Nephron (organoid): Measurements from ENCODE around the gene RERE.

Source experiments
- H3K27ac Mint-ChIP-seq, 3 experiments: 2 replicates each; pipeline ENCODE4 v1.8.0; 2020; ENCODE audit warnings: mixed read lengths in 3 of 3, mild to moderate bottlenecking in 2 of 3, moderate library complexity in 1 of 3
- H3K27me3 Mint-ChIP-seq: 2 replicates; pipeline ENCODE4 v1.8.0; 2021; ENCODE audit warnings: low read depth, mild to moderate bottlenecking, moderate library complexity, mixed read lengths
- H3K36me3 Mint-ChIP-seq: 2 replicates; pipeline ENCODE4 v1.8.0; 2020; ENCODE audit warnings: low read depth, mixed read lengths
- H3K4me1 Mint-ChIP-seq: 2 replicates; pipeline ENCODE4 v1.8.0; 2020; ENCODE audit warnings: mixed read lengths
- H3K4me3 Mint-ChIP-seq, 3 experiments: 2 replicates each; pipeline ENCODE4 v1.8.0; 2020; ENCODE audit warnings: mild to moderate bottlenecking in 3 of 3, mixed read lengths in 3 of 3, moderate library complexity in 2 of 3
- H3K9me3 Mint-ChIP-seq: 2 replicates; pipeline ENCODE4 v1.8.0; 2020; ENCODE audit warnings: mixed read lengths
- TF ChIP-seq, protein P1 (sequence below), 3 experiments: fragments of 200-600 bp; sonication (generic); IDR thresholded peaks; one replicate each; pipeline ENCODE4 v1.5.0; 2021; ENCODE audit warnings: antibody characterized with exemption in 3 of 3; ENCODE audit not compliant: unreplicated experiment in 3 of 3

RERE gene

DNA sequence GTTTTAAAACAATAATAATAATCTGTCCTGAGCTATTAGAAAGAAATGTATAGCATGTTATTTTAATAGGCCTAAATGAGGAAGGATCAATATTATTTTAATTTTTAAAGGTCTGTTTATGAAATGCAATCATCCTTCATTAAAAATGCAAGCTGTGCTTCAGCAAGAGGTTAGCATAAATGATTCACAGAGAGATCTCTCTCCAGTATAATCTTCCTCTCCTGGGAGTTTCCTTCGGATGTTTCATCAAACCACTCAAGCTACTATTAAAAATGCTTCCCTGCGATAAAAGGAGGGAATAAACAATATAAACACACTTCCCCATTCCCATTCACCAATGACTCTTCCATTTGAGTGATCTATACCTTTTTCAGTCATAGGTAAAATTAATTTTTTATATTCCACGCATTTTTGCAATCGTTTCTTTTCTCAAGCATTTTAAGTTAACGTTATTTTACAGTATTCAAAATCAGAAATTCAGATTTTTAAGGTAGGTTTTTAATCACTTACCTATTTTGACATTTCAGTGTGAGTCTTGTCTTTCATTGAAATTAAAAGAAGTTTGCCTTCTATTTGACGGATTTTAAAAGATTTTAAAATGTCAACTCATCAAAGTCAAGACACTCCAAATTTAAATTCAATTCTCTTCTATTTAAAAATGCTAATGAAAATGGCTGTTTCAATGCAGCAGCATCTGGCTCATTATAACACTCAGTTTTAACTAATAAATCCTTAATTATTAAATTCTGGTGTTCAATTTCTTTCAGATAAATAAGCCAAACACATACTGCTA, 64.3 kb downstream of the RERE start:
- peak overlapping the region; percentile 42 to 87 (median 86) for H3K27ac Mint-ChIP-seq
- no peaks in the 10 kb centered on the region for H3K27me3 Mint-ChIP-seq
- H3K36me3 Mint-ChIP-seq: peaks cover 13% of the 10 kb centered on the region
- H3K4me1 Mint-ChIP-seq: peaks cover 64% of the 10 kb centered on the region
- H3K9me3 Mint-ChIP-seq: no peaks in the 10 kb centered on the region
- H3K4me3 Mint-ChIP-seq: peak overlapping the region in 1 of 3 experiments; percentile 3
- TF ChIP-seq, protein P1, sequence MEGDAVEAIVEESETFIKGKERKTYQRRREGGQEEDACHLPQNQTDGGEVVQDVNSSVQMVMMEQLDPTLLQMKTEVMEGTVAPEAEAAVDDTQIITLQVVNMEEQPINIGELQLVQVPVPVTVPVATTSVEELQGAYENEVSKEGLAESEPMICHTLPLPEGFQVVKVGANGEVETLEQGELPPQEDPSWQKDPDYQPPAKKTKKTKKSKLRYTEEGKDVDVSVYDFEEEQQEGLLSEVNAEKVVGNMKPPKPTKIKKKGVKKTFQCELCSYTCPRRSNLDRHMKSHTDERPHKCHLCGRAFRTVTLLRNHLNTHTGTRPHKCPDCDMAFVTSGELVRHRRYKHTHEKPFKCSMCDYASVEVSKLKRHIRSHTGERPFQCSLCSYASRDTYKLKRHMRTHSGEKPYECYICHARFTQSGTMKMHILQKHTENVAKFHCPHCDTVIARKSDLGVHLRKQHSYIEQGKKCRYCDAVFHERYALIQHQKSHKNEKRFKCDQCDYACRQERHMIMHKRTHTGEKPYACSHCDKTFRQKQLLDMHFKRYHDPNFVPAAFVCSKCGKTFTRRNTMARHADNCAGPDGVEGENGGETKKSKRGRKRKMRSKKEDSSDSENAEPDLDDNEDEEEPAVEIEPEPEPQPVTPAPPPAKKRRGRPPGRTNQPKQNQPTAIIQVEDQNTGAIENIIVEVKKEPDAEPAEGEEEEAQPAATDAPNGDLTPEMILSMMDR (IDR thresholded peaks at IDR 0.05; ENCODE audit: unreplicated experiment in 3 of 3): no peak

DNA sequence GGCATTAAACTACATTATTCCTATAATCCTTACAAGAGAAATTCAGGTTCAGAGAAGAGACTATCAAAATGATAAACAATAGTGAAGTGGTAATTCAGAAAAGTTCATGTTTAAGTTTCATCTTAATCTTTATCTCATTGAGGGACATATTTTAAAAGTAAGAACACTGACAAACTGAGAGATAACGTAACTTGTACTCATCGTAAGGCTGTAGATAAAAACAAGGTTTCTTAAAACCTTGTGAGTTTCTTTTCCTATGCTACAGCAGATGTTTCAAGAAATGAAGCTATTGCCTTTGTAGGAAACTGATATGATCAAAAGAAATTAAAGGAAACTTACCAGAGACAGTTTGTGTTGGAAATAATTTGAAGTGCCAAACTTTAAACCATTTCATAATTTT, 65.0 kb downstream of the RERE start:
- peaks cover 10% of the 10 kb centered on the region for H3K36me3 Mint-ChIP-seq
- no peak overlapping the region for H3K4me3 Mint-ChIP-seq
- peaks cover 66% of the 10 kb centered on the region for H3K4me1 Mint-ChIP-seq
- TF ChIP-seq, protein P1 (IDR thresholded peaks at IDR 0.05; ENCODE audit: unreplicated experiment in 3 of 3): no peak
- no peaks in the 10 kb centered on the region for H3K27me3 Mint-ChIP-seq
- peak overlapping the region; percentile 56 to 62 (median 57) for H3K27ac Mint-ChIP-seq
- H3K9me3 Mint-ChIP-seq: no peaks in the 10 kb centered on the region

DNA sequence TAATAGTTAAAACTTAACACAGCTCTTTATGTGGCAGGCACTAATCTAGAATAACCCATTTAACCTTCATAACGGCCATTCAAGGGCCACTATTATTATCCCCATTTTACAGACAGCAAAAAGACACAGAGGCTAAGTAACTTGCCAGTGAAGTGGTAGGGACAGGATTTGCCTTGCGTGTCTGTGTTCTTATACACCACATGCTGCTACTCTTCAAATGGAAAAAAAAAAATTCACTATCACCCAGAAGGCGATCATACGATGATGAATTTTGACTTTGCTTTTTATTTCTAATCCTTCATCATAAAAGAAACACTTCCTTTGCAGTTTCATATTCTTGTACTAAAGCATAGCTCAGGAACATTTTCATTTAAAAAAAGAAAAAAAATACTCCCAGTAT, 65.5 kb downstream of the RERE start:
- H3K4me3 Mint-ChIP-seq: no peak overlapping the region
- H3K27me3 Mint-ChIP-seq: no peaks in the 10 kb centered on the region
- TF ChIP-seq, protein P1 (IDR thresholded peaks at IDR 0.05; ENCODE audit: unreplicated experiment in 3 of 3): no peak
- H3K36me3 Mint-ChIP-seq: peaks cover 10% of the 10 kb centered on the region
- H3K9me3 Mint-ChIP-seq: no peaks in the 10 kb centered on the region
- peak overlapping the region; percentile 56 to 62 (median 57) for H3K27ac Mint-ChIP-seq
- peaks cover 61% of the 10 kb centered on the region for H3K4me1 Mint-ChIP-seq

DNA sequence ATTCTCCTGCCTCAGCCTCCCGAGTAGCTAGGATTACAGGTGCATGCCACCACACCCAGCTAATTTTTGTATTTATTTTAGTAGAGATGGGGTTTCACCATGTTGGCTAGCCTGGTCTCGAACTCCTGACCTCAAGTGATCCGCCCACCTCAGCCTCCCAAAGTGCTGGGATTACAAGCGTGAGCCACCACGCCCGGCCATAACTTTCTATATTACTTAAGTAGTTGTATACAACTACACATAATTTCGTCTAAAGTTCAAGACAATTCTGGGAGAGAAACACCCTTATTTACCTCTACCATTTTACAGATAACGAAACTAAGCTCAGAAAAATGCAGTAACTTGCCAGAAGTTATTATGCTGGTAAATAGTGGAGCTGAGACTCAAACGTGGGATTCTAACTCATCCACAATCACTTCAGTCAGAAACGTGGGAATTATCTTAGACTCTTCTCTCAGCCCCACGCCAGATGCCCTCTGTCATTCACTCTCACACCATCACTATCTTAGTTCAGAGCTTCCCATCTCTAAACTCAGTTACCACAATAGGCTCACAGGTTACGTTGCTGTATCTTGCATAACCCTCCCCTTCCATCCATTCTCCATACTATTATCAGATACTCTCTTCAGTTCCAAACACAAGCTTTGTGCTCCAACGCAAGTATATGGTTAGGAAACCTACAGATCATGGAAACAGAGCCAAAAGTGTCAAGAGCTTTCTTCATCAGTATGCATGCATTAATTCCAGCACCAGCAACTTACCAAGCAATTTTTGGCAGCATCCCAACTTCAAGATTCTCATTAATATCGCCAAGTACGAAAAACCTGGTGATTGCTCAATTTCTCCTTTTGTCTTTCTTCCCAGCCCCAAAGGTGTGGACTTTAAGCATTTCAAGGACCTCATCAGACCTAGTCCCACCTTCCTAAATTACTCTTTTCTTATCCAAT, 69.3 kb downstream of the RERE start:
- peaks cover 57% of the 10 kb centered on the region for H3K4me1 Mint-ChIP-seq
- peaks cover 10% of the 10 kb centered on the region for H3K36me3 Mint-ChIP-seq
- no peaks in the 10 kb centered on the region for H3K27me3 Mint-ChIP-seq
- H3K27ac Mint-ChIP-seq: peak overlapping the region in 1 of 3 experiments; percentile 57
- TF ChIP-seq, protein P1 (IDR thresholded peaks at IDR 0.05; ENCODE audit: unreplicated experiment in 3 of 3): no peak
- H3K9me3 Mint-ChIP-seq: no peaks in the 10 kb centered on the region
- no peak overlapping the region for H3K4me3 Mint-ChIP-seq

DNA sequence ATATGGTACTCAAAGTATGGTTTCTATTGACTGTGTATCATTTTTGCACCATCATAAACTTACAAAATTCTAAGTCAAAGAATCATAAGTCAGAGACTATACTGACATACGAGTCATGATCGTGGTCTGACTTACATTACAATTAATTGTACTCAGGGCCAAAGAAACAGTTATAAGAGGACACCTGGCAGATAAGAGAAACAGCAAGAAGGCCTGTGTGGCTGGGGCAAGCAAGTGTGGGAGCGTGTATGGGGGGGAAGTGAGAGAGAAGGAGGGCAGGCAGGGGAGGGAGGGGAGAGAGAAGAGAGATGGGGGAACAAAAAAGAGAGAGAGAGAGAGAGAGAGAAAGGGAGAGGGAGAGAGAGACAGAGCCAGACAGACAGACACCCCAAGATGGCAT, 70.9 kb downstream of the RERE start:
- TF ChIP-seq, protein P1 (IDR thresholded peaks at IDR 0.05; ENCODE audit: unreplicated experiment in 3 of 3): no peak
- H3K27ac Mint-ChIP-seq: peak overlapping the region in 2 of 3 experiments; percentile 8 to 20
- H3K4me3 Mint-ChIP-seq: no peak overlapping the region
- peaks cover 14% of the 10 kb centered on the region for H3K36me3 Mint-ChIP-seq
- H3K9me3 Mint-ChIP-seq: no peaks in the 10 kb centered on the region
- H3K27me3 Mint-ChIP-seq: no peaks in the 10 kb centered on the region
- H3K4me1 Mint-ChIP-seq: peaks cover 47% of the 10 kb centered on the region
